HUES6 (cell line): Measurements from ENCODE around the gene BOLA1.
"Not testable (repeated sequence)": the region's sequence is repeated elsewhere in the genome, so short reads cannot be mapped to it uniquely, and the experiment has no call there.

Experiments used
- H3K27ac ChIP-seq: 2 replicates; pipeline ENCODE4 v1.7.0; 2013; ENCODE audit warnings: low read depth, mild to moderate bottlenecking, low read length, inconsistent platforms
- H3K27me3 ChIP-seq: 2 replicates; pipeline ENCODE4 v1.6.1; 2013; ENCODE audit warnings: low read length; ENCODE audit not compliant: control insufficient read depth, insufficient read depth
- H3K36me3 ChIP-seq: 2 replicates; pipeline ENCODE4 v1.6.1; 2013; ENCODE audit warnings: low read length; ENCODE audit not compliant: control insufficient read depth, insufficient read depth
- H3K4me1 ChIP-seq: 2 replicates; pipeline ENCODE4 v1.6.1; 2013; ENCODE audit warnings: low read length; ENCODE audit not compliant: control insufficient read depth, insufficient read depth
- H3K4me3 ChIP-seq: 2 replicates; pipeline ENCODE4 v1.5.1; 2013; ENCODE audit warnings: low read depth, low read length
- H3K9ac ChIP-seq: one replicate; pipeline ENCODE4 v1.6.1; 2013; ENCODE audit warnings: mild to moderate bottlenecking, low read length
- H3K9me3 ChIP-seq: 2 replicates; pipeline ENCODE4 v1.6.1; 2013; ENCODE audit warnings: low read depth, low read length; ENCODE audit not compliant: control insufficient read depth, insufficient read depth

BOLA1 gene, protein sequence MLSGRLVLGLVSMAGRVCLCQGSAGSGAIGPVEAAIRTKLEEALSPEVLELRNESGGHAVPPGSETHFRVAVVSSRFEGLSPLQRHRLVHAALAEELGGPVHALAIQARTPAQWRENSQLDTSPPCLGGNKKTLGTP

DNA sequence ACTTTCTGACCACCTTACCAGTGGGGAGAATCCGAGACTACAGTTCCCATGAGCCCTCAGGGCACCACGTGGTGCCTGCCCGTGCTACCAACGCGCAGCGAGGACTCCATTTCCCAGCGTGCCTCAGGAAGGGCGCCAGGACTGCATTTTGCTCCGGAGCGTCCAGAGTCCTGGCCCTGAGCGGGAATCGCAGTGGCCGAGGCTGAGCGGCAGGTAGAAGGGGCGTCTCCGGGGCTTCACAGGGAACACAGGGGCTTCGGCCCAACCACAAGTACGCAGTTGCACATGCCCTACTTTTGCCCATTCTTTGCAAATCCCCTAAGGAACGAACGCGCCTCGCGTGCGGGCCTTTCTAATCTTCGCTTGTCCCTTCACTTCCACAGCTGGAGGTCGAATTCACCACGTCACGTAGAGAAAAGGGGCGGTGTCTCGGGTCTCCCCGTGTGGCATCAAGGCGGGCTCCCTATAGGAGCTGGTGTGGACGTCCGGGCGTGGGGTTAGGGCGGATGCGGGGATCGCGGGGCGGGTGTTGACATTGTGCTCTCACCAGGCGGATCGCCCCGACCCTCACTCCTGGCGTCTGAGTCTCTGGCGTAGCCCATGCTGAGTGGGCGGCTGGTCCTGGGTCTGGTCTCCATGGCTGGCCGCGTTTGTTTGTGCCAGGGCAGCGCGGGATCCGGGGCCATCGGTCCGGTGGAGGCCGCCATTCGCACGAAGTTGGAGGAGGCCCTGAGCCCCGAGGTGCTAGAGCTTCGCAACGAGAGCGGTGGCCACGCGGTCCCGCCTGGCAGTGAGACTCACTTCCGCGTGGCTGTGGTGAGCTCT, at the start of gene BOLA1:
Gene BOLA1, plus strand, starts transcription at position 109 of the 825 bp plus-strand sequence. Its CDS starts 492 bp downstream, at position 601.
- peaks cover 5% of the 10 kb centered on the region; the same call in 1 of the 2 replicates for H3K9me3 ChIP-seq
- peak within 1 kb of the TSS; percentile 65 for H3K9ac ChIP-seq
- H3K4me3 ChIP-seq, result peak within 1 kb of the TSS; percentile 68
- H3K36me3 ChIP-seq, result peaks cover 6% of the 10 kb centered on the region
- H3K27me3 ChIP-seq, result no peaks in the 10 kb centered on the region
- H3K27ac ChIP-seq, result peak within 1 kb of the TSS; percentile 53; the same call in 1 of the 2 replicates
- peaks cover 4% of the 10 kb centered on the region for H3K4me1 ChIP-seq

DNA sequence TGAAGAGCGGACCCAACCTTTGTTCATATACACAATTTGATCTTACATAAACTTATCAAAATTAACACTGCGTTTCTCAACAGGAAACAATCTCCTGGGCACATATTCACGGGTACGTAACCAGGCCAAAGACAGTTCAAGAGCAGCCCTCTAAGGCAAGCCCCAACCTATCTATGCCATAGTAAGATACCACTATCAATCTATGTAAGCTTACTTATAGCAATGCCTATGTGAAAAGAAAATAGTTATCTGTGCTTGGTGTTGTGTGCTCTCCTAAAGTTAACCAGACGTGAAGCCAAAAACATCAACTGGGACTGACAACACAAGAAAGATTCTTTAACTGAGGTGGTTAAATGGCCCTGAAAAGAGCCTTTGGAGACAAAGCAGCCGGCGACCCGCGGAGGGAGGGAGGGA, 49.4 kb upstream of the BOLA1 start:
- Histone ChIP-seq H3K9ac (peak overlapping the region; percentile 99), H3K36me3 (no peaks in the 10 kb centered on the region), H3K9me3 (no peaks in the 10 kb centered on the region), H3K27me3 (no peaks in the 10 kb centered on the region), H3K27ac (peak overlapping the region; percentile 83), H3K4me1 (peaks cover 34% of the 10 kb centered on the region), H3K4me3 (peak overlapping the region; percentile 88)

DNA sequence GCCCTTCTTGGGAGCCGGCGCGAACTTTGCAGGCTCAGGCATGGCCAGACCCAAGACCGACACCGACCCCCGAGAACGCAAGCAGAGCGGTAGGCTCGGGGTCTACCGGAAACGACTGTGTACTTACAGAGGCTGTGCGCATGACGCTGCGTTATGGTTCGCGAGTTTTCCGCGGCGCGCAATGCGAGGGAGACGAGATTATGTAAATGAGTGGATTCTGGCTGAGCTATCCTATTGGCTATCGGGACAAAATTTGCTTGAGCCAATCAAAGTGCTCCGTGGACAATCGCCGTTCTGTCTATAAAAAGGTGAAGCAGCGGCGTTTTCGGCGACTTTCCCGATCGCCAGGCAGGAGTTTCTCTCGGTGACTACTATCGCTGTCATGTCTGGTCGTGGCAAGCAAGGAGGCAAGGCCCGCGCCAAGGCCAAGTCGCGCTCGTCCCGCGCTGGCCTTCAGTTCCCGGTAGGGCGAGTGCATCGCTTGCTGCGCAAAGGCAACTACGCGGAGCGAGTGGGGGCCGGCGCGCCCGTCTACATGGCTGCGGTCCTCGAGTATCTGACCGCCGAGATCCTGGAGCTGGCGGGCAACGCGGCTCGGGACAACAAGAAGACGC, 48.5 kb upstream of the BOLA1 start:
- H3K27me3 ChIP-seq, H3K36me3 ChIP-seq, H3K27ac ChIP-seq, H3K4me3 ChIP-seq, H3K9ac ChIP-seq, H3K9me3 ChIP-seq: not testable (repeated sequence)
- peaks cover 28% of the 10 kb centered on the region for H3K4me1 ChIP-seq

DNA sequence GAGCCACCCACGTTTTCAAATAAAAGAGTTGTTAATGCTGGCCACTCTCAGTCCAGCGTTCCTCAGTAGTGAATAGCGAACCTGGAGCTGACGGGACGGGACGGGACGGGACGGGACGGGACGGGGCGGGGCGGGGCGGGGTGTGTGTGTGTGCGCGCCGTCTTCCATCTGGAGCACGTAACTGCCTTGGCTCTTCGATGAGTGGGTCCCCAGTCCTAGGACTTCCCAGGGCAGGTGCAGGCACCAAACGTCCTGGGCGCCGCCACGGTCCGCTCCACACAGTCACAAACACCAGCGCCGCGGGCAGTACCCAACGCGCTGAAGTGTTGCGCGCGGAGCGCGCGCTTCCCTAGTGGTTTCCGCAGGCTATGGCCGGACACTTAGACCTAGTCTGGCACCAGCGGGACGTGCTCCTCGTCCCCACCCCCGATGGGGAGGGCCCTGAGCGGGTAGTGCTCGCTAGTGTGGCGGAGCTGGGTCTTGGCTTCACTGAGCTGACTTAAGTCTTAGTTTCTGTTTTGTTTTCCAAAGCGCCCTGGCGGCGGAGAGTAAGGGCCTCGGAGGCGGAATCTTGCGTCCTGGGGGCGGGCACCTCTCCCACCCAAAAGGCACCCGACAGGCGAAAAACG, 47.7 kb upstream of the BOLA1 start:
- H3K9me3 ChIP-seq, H3K27me3 ChIP-seq, H3K27ac ChIP-seq, H3K9ac ChIP-seq, H3K36me3 ChIP-seq, H3K4me3 ChIP-seq: not testable (repeated sequence)
- H3K4me1 ChIP-seq, result peaks cover 20% of the 10 kb centered on the region

DNA sequence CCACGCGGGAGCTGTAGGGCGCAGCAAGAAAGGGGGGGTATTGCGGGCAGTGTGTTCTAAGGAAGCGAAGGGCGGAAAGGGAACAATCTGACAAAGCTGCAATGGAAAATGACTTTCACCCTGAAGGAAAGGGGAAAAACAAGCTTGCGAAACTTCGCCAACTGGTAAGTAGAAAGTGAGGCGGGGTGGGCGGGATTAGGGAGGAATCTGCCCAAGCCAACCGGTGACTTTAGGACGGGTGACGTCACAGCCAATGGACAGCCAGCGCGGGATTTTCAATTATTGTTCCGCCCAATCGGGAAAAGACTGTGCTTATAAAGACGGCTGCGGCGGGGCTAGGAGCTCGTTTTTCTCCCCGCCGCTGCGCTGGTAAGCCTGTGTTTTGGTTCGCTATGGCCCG, 47.1 kb upstream of the BOLA1 start:
- peaks cover 14% of the 10 kb centered on the region for H3K4me1 ChIP-seq
- H3K27me3 ChIP-seq, H3K4me3 ChIP-seq, H3K27ac ChIP-seq, H3K9me3 ChIP-seq, H3K9ac ChIP-seq, H3K36me3 ChIP-seq: not testable (repeated sequence)

DNA sequence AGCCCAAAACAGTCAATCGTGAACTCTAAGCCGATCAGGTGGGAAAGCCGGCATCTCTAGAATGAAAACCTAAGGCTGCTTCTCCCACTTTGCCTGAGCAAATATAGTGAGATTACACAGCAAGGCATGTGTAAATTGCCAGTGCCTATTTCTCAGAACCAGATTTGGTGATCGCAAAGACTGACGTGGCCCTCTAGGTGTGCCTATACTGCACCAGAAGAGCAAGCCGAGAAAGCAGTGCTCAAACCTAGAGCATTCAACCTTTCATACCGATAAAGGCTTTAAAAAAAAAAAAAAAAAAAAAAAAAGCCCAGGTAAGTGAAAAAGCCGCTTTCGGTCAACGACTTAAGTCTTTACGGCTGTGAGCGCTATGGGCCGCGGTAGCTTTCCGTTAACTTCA, 39.1 kb upstream of the BOLA1 start:
- H3K36me3 ChIP-seq, H3K27me3 ChIP-seq, H3K4me3 ChIP-seq, H3K9ac ChIP-seq, H3K4me1 ChIP-seq, H3K9me3 ChIP-seq, H3K27ac ChIP-seq: not testable (repeated sequence)

DNA sequence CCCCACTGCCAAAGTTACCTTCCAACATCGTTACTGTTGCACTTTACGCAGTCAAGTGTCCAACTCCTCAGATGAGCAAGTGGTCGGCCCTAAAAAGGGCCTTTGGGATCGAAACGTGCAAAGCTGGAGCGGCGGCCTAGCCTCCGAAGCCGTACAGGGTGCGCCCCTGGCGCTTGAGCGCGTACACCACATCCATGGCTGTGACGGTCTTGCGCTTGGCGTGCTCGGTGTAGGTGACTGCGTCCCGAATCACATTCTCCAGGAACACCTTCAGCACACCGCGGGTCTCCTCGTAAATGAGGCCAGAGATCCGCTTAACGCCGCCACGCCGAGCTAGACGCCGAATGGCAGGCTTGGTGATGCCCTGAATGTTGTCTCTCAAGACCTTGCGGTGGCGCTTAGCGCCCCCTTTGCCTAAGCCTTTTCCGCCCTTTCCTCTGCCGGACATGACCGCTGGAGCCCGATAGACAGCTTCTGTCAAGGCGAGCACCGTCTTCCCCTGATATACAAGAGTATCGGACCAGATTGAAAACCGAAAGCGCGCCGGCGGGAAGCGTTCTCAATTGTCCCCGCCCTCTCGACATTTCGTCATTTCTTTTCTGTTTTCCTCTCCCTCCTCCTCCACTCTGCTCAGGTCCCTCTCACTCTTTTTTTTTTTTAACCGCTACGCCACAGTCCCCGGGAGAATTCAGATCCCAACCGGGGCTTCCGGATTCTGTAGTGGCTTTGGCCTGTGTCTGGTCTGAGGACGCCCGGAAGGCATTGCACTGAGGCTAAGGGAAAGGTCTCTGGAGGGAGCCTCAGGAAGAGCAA, 38.5 kb upstream of the BOLA1 start:
- H3K9me3 ChIP-seq, H3K9ac ChIP-seq, H3K27ac ChIP-seq, H3K36me3 ChIP-seq, H3K4me1 ChIP-seq, H3K27me3 ChIP-seq, H3K4me3 ChIP-seq: not testable (repeated sequence)

DNA sequence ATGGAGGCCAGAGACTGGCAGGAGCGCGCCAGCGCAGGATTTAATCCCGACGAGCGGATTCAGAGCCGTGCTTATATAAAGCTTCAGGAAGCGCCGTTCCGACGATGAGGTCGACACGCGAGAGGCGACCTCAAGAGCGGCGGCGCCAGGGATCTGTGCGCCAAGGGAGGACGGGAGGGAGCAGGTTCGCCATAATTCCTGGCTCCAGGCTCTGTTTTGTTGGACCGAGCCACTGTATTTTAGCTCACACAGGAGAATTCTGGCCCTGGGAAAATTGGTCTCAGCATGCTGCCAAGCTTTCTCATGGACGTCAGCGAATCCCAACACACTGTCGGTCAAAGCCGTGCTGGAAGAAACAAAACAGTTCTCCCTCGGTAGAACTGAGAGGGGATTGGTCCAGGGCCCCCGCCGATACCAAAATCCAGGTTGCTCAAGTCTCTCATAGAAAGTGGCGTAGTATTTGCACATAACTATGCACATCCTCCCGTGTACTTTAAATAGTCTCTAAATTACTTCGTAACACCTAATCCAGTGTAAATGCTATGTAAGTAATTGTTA, 37.8 kb upstream of the BOLA1 start:
- not testable (repeated sequence) for H3K27me3 ChIP-seq, H3K9ac ChIP-seq, H3K36me3 ChIP-seq, H3K27ac ChIP-seq, H3K4me3 ChIP-seq, H3K4me1 ChIP-seq, H3K9me3 ChIP-seq

DNA sequence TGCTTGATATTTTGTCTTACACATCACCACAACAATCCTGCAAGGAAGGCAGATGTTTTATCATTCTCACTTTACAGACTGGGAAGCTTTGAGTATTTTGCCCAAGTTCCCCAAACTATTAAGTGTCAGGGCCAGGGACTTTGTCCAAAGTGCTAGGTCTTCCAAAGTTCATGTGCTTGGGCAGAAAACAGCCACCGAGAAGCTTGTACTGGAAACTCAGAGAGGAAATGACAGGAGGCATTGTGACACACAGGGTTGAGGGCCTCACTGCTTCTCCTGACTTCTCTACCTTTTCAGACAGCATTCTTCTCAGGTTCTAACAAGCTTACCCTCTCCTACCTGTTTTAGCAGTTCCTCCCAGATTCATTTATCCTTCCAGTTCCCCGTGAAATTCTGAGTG, 32.5 kb upstream of the BOLA1 start:
- not testable (repeated sequence) for H3K36me3 ChIP-seq

DNA sequence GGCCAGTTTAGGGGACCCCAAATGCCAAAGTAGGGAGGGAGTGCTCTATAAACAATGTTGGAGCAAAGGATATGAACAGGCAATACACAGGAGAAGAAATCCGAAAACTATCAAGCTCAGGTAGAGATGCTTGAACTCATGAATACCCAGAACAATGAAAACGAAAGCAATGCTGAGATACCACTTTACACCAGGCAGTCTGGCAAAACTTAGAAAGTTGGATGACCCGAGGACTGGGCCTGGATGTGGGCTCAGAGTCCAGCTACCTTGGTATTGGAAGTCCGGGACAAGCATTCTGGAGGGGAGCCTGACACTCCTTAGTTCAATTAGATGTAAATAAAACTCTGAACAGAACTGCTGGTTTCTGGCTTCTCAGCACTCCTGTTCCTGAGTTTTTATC, 26.3 kb upstream of the BOLA1 start:
- H3K4me3 ChIP-seq, H3K27me3 ChIP-seq, H3K9me3 ChIP-seq, H3K27ac ChIP-seq, H3K4me1 ChIP-seq, H3K9ac ChIP-seq, H3K36me3 ChIP-seq: not testable (repeated sequence)

More for the DNA sequence above, 32.5 kb upstream of the BOLA1 start:
- H3K9ac ChIP-seq, H3K27me3 ChIP-seq, H3K4me1 ChIP-seq, H3K9me3 ChIP-seq, H3K27ac ChIP-seq, H3K4me3 ChIP-seq: not testable (repeated sequence)
